HepG2 (cell line): ENCODE results near the gene PRM2. TPM values are rescaled to one million over a fixed set of nuclear protein-coding genes. Genes with fewer than 3 reads are reported as not detected.

Experiments
- CBX1 ChIP-seq: IDR thresholded peaks from one replicate; pipeline ENCODE4 v1.6.1; 2016; ENCODE audit warnings: antibody characterized with exemption, low read depth
- DR1 ChIP-seq: sonication (generic); formaldehyde crosslinking; IDR thresholded peaks from 2 replicates; pipeline ENCODE4 v1.8.0; 2021; ENCODE audit warnings: mild to moderate bottlenecking, missing genetic modification reagents, inconsistent platforms
- HMGA1 ChIP-seq: sonication (generic); formaldehyde crosslinking; conservative IDR thresholded peaks from 2 replicates; pipeline ENCODE4 v1.4.0; 2020; ENCODE audit warnings: missing genetic modification reagents
- IRF2 ChIP-seq: IDR thresholded peaks from 2 replicates; pipeline ENCODE4 v1.6.1; 2018; ENCODE audit warnings: missing genetic modification reagents, missing compliant biosample characterization
- MIER3 ChIP-seq: IDR thresholded peaks from 2 replicates; pipeline ENCODE4 v1.6.1; 2016; ENCODE audit warnings: missing compliant biosample characterization, borderline replicate concordance
- NFE2 ChIP-seq: sonication (generic); formaldehyde crosslinking; IDR thresholded peaks from 2 replicates; pipeline ENCODE4 v1.4.0; 2020; ENCODE audit warnings: missing genetic modification reagents
- NR2F6 ChIP-seq, 2 experiments: IDR thresholded peaks; 2 replicates each; pipeline ENCODE4 v1.6.1; 2016; ENCODE audit warnings: antibody characterized with exemption in 1 of 2, mild to moderate bottlenecking in 1 of 2
- NRL ChIP-seq: sonication (generic); formaldehyde crosslinking; IDR thresholded peaks from 2 replicates; pipeline ENCODE4 v1.5.0; 2020; ENCODE audit warnings: missing genetic modification reagents, mild to moderate bottlenecking, moderate library complexity, borderline replicate concordance
- PAF1 ChIP-seq: IDR thresholded peaks from 2 replicates; pipeline ENCODE4 v1.6.1; 2016; ENCODE audit warnings: missing genetic modification reagents, missing compliant biosample characterization
- PHF8 ChIP-seq: sonication (generic); formaldehyde crosslinking; IDR thresholded peaks from 2 replicates; pipeline ENCODE4 v1.5.0; 2020; ENCODE audit warnings: missing genetic modification reagents
- RNF2 ChIP-seq: fragments of 450-650 bp; conservative IDR thresholded peaks from 2 replicates; pipeline ENCODE4 v1.6.1; 2016; ENCODE audit warnings: low read depth
- SIN3B ChIP-seq: fragments of 150-350 bp; IDR thresholded peaks from 2 replicates; pipeline ENCODE4 v1.6.1; 2014; ENCODE audit warnings: low read length
- SIX1 ChIP-seq: sonication (generic); formaldehyde crosslinking; IDR thresholded peaks from 2 replicates; pipeline ENCODE4 v1.4.0; 2020; ENCODE audit warnings: missing genetic modification reagents, borderline replicate concordance
- TBP ChIP-seq: sonication (generic); formaldehyde crosslinking; IDR thresholded peaks from 2 replicates; pipeline ENCODE4 v1.5.0; 2020; ENCODE audit warnings: missing genetic modification reagents
- TEAD3 ChIP-seq: optimal IDR thresholded peaks from 2 replicates; pipeline ENCODE3; 2016; ENCODE audit warnings: borderline replicate concordance
- TGIF2 ChIP-seq: IDR thresholded peaks from 2 replicates; pipeline ENCODE4 v1.6.1; 2016; ENCODE audit warnings: control low read depth, missing compliant biosample characterization
- ZBTB33 ChIP-seq: sonication (generic); formaldehyde crosslinking; IDR thresholded peaks from 2 replicates; pipeline ENCODE4 v1.4.0; 2020; ENCODE audit warnings: missing genetic modification reagents
- ZFP36 ChIP-seq: fragments of 150-350 bp; IDR thresholded peaks from 2 replicates; pipeline ENCODE4 v1.6.1; 2018; ENCODE audit warnings: borderline replicate concordance, low read length, low read depth; ENCODE audit not compliant: partially characterized antibody
- ZMYM2 ChIP-seq: sonication (generic); formaldehyde crosslinking; IDR thresholded peaks from 2 replicates; pipeline ENCODE4 v1.8.0; 2022; ENCODE audit warnings: mild to moderate bottlenecking, missing genetic modification reagents
- ZNF160 ChIP-seq: sonication (generic); formaldehyde crosslinking; IDR thresholded peaks from 2 replicates; pipeline ENCODE4 v1.8.0; 2022; ENCODE audit warnings: mild to moderate bottlenecking, inconsistent platforms, missing genetic modification reagents
- ZNF235 ChIP-seq: sonication (generic); formaldehyde crosslinking; IDR thresholded peaks from 2 replicates; pipeline ENCODE4 v1.8.1; 2023; ENCODE audit warnings: mild to moderate bottlenecking, missing genetic modification reagents, borderline replicate concordance
- ZNF432 ChIP-seq: sonication (generic); formaldehyde crosslinking; IDR thresholded peaks from 2 replicates; pipeline ENCODE4 v1.5.0; 2020; ENCODE audit warnings: missing genetic modification reagents, mild to moderate bottlenecking, borderline replicate concordance
- ZNF597 ChIP-seq: sonication (generic); formaldehyde crosslinking; IDR thresholded peaks from 2 replicates; pipeline ENCODE4 v1.5.0; 2020; ENCODE audit warnings: missing genetic modification reagents
- ZNF878 ChIP-seq: sonication (generic); formaldehyde crosslinking; IDR thresholded peaks from 2 replicates; pipeline ENCODE4 v1.8.1; 2023; ENCODE audit warnings: mild to moderate bottlenecking, missing genetic modification reagents, moderate library complexity
- ZSCAN20 ChIP-seq: sonication (generic); formaldehyde crosslinking; IDR thresholded peaks from 2 replicates; pipeline ENCODE4 v1.4.0; 2020; ENCODE audit warnings: missing genetic modification reagents, mild to moderate bottlenecking, borderline replicate concordance
- ZSCAN21 ChIP-seq: sonication (generic); formaldehyde crosslinking; IDR thresholded peaks from 2 replicates; pipeline ENCODE4 v1.8.0; 2022; ENCODE audit warnings: mild to moderate bottlenecking, missing genetic modification reagents, moderate library complexity, borderline replicate concordance
- ZXDC ChIP-seq: sonication (generic); formaldehyde crosslinking; IDR thresholded peaks from 2 replicates; pipeline ENCODE4 v1.5.0; 2020; ENCODE audit warnings: mild to moderate bottlenecking, missing genetic modification reagents
- polyA plus RNA-seq, 8 experiments: library from polyadenylated mRNA; depleted of rRNA in 3 of 8; stranded (reverse) in 7 of 8; unstranded in 1 of 8; fragments of >200 nt; fragmentation: Illumina TruSeq in 4 of 8; extraction: Trizol in 4 of 8; gene quantifications; 2 replicates each; pipeline versions ENCODE4 v1.2.1 to v1.2.3, GENCODE V29; 2011 to 2016; ENCODE audit warnings: low read depth in 4 of 8, missing spikeins in 1 of 8, mixed read lengths in 1 of 8; ENCODE audit not compliant: insufficient read depth in 1 of 8
- total RNA-seq, 5 experiments: library from RNA; depleted of rRNA; stranded (reverse); fragments of >200 nt; fragmentation: Illumina TruSeq; extraction: Trizol; gene quantifications; 2 replicates each; pipeline ENCODE4 v1.2.3, GENCODE V29; 2016; ENCODE audit warnings: low read depth in 1 of 5

The PRM2 gene
- total and polyA plus RNA-seq, 2 of the 13 experiments (the other 11 are each of a cell fraction or from before 2014, with no cell fraction given): 0.54 TPM; not detected in 1

- TF ChIP-seq ZBTB33 (CRISPR knock-in tag) (no peak; the same call in 1 of the 2 replicates), DR1 (no peak), IRF2 (peak; percentile 35; the same call in 1 of the 2 replicates), ZMYM2 (CRISPR knock-in tag) (no peak), ZNF597 (no peak), NFE2 (CRISPR knock-in tag) (no peak), ZSCAN21 (CRISPR knock-in tag) (no peak), CBX1 (no peak), NRL (CRISPR knock-in tag) (peak; percentile 73; the same call in 1 of the 2 replicates), TGIF2 (CRISPR knock-in tag) (no peak), PHF8 (CRISPR knock-in tag) (no peak), NR2F6 (IDR thresholded peaks at IDR 0.05) (peak; percentile 7; the same call in 1 of the 2 replicates), NR2F6 (CRISPR knock-in tag; IDR thresholded peaks at IDR 0.05) (no peak), RNF2 (no peak), SIX1 (peak; percentile 84; the same call in 1 of the 2 replicates), ZFP36 (no peak), TBP (no peak), MIER3 (CRISPR knock-in tag) (no peak), SIN3B (no peak), ZSCAN20 (CRISPR knock-in tag) (no peak), ZNF235 (CRISPR knock-in tag) (no peak), ZNF160 (no peak), HMGA1 (CRISPR knock-in tag) (no peak), ZNF432 (CRISPR knock-in tag) (0 out of 2 replicates have a peak, but pooled peaks have one; percentile 39), ZXDC (CRISPR knock-in tag) (0 out of 2 replicates have a peak, but pooled peaks have one; percentile 44), TEAD3 (CRISPR knock-in tag) (peak; percentile 7), PAF1 (0 out of 2 replicates have a peak, but pooled peaks have one; percentile 50), ZNF878 (CRISPR knock-in tag) (no peak)
These were observed 26.0 kb downstream of the PRM2 start (continued) for GRCh38 chr16:11250091-11250785.
